SW 1271 (cell line): ENCODE data around the gene PRRG4.
"Not testable (repeated sequence)": the region's sequence is repeated elsewhere in the genome, so short reads cannot be mapped to it uniquely, and the experiment has no call there.

Experiments used
- DNase-seq, 2 experiments: peaks; one replicate each; lab custom pipeline; 2025; lab: John Stamatoyannopoulos, UW

PRRG4 gene

GRCh38 chr11:32830796-32831195 is 1.1 kb downstream of the PRRG4 start:
- DNase-seq: no peak

GRCh38 chr11:32831221-32831620 is 1.5 kb downstream of the PRRG4 start:
- no peak for DNase-seq

- no peak for DNase-seq
Measured at GRCh38 chr11:32833921-32834320, 4.2 kb downstream of the PRRG4 start.

- DNase-seq: no peak
Measured at GRCh38 chr11:32836946-32837345, 7.2 kb downstream of the PRRG4 start.

- DNase-seq: no peak
Measured at GRCh38 chr11:32838505-32839274, 9.0 kb downstream of the PRRG4 start.

- no peak for DNase-seq
Measured at GRCh38 chr11:32839308-32839707, 9.6 kb downstream of the PRRG4 start.

- DNase-seq: no peak
Measured at GRCh38 chr11:32840587-32840986, 10.9 kb downstream of the PRRG4 start.

- no peak for DNase-seq
Measured at GRCh38 chr11:32843544-32843943, 13.8 kb downstream of the PRRG4 start.

- DNase-seq: no peak
Measured at GRCh38 chr11:32847511-32847910, 17.8 kb downstream of the PRRG4 start.

- no peak for DNase-seq
Measured at GRCh38 chr11:32849761-32850160, 20.0 kb downstream of the PRRG4 start.

GRCh38 chr11:32851251-32851650 is 21.5 kb downstream of the PRRG4 start:
- DNase-seq: no peak

GRCh38 chr11:32852207-32852606 is 22.5 kb downstream of the PRRG4 start:
- DNase-seq: no peak

- no peak for DNase-seq
Measured at GRCh38 chr11:32855601-32856000, 25.9 kb downstream of the PRRG4 start.

- no peak for DNase-seq
Measured at GRCh38 chr11:32858731-32859130, 29.0 kb downstream of the PRRG4 start.

GRCh38 chr11:32861850-32862577 is 32.3 kb downstream of the PRRG4 start:
- DNase-seq: no peak

GRCh38 chr11:32864555-32864954 is 34.8 kb downstream of the PRRG4 start:
- no peak for DNase-seq

GRCh38 chr11:32868752-32869151 is 39.0 kb downstream of the PRRG4 start:
- DNase-seq: not testable (repeated sequence)

GRCh38 chr11:32870676-32871075 is 40.9 kb downstream of the PRRG4 start:
- DNase-seq: peak in 1 of 2 experiments; percentile 32

- no peak for DNase-seq
Measured at GRCh38 chr11:32874132-32874531, 44.4 kb downstream of the PRRG4 start.

GRCh38 chr11:32881286-32881685 is 51.6 kb downstream of the PRRG4 start:
- DNase-seq: no peak

- DNase-seq: no peak
Measured at GRCh38 chr11:32883421-32883820, 53.7 kb downstream of the PRRG4 start.

- no peak for DNase-seq
Measured at GRCh38 chr11:32884023-32884422, 54.3 kb downstream of the PRRG4 start.

- DNase-seq: peak in 1 of 2 experiments; percentile 21
Measured at GRCh38 chr11:32884770-32885384, 55.1 kb downstream of the PRRG4 start.
